OCI-LY3 (cell line): ENCODE data around the gene SAMHD1.

Experiments
- EZH2phosphoT487 ChIP-seq: fragments of 200-600 bp; shearing (Covaris generic); IDR thresholded peaks from 2 replicates; pipeline ENCODE4 v1.6.1; 2018; ENCODE audit warnings: antibody characterized with exemption, mixed run types, low read depth
- TF ChIP-seq, protein P1 (sequence below): fragments of 200-600, 300-600 bp; sonication (generic); IDR thresholded peaks from 2 replicates; pipeline ENCODE4 v1.5.1; 2014; ENCODE audit warnings: antibody characterized with exemption, low read length, low read depth

DNA sequence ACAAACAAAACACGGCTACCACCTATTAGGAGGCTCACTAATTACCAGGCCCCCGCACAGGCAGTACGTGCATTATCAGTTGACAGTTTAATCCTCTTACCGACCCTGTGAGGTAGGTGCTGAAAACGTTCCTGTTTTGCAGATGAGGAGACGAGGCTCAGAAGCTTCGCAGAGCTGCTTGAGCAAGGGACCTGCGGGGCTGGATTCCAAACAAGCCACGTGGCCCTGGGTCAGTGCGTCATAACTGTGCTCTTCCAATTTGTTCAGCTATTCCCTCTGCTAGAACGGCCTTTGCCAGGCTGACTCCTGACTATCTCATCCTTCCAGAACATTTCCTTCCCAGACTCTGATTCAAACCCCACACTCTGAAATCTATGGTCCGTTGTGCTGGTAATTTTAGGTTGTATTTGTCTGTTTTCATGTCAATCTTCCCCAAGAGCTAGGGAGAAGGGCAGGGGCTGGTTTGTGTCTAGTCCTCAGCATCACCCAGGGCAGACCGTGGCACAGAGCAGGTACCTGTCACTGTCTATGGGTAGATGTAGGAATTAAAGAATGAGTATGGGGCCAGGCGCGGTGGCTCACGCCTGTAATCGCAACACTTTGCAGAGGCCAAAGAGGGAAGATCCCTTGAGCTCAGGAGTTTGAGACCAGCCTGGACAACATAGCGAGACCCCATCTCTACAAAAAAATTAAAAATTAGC is 104.3 kb downstream of the SAMHD1 start:
- TF ChIP-seq, protein P1, sequence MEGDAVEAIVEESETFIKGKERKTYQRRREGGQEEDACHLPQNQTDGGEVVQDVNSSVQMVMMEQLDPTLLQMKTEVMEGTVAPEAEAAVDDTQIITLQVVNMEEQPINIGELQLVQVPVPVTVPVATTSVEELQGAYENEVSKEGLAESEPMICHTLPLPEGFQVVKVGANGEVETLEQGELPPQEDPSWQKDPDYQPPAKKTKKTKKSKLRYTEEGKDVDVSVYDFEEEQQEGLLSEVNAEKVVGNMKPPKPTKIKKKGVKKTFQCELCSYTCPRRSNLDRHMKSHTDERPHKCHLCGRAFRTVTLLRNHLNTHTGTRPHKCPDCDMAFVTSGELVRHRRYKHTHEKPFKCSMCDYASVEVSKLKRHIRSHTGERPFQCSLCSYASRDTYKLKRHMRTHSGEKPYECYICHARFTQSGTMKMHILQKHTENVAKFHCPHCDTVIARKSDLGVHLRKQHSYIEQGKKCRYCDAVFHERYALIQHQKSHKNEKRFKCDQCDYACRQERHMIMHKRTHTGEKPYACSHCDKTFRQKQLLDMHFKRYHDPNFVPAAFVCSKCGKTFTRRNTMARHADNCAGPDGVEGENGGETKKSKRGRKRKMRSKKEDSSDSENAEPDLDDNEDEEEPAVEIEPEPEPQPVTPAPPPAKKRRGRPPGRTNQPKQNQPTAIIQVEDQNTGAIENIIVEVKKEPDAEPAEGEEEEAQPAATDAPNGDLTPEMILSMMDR = no peak
- TF ChIP-seq EZH2phosphoT487 = no peak
